Measurements from ENCODE around the gene OCEL1. TPM values are rescaled to one million over a fixed set of nuclear protein-coding genes. Genes with fewer than 3 reads are reported as not detected.
"Not testable (repeated sequence)": the region's sequence is repeated elsewhere in the genome, so short reads cannot be mapped to it uniquely, and the experiment has no call there.

Gene OCEL1
- total RNA-seq, 1 experiment from 2014 or later, result 5.6 TPM

GRCh38 chr19:17184371-17184841 is 41.6 kb upstream of the OCEL1 start:
- no peak overlapping the region for H3K9ac ChIP-seq (ENCODE audit: low read length)
- H3K79me2 ChIP-seq (ENCODE audit: low read length), result no peaks in the 10 kb centered on the region
- CTCF ChIA-PET, result no interaction called here
- DNase-seq (no peak), ATAC-seq (no peak)
- H3K4me2 ChIP-seq (ENCODE audit: low read length), result no peak overlapping the region
- BruUV-seq (replicated peaks), result no TSS peak
- H3K9me3 ChIP-seq (ENCODE audit: low read length), result no peaks in the 10 kb centered on the region
- H3K9me2 ChIP-seq (replicated peaks; ENCODE audit: low read length), result no peaks in the 10 kb centered on the region
- POLR2A ChIA-PET (ENCODE audit: unreplicated experiment), result no interaction called here
- H3K4me1 ChIP-seq (ENCODE audit: insufficient read depth, low read length), result no peaks in the 10 kb centered on the region
- no peak overlapping the region for H3K4me3 ChIP-seq (ENCODE audit: low read length)
- H3K36me3 ChIP-seq (ENCODE audit: low read depth, low read length), result peaks cover 5% of the 10 kb centered on the region
- H3F3A ChIP-seq (ENCODE audit: low read length, unreplicated experiment), result no peaks in the 10 kb centered on the region
- intact Hi-C loops (cut with micrococcal nuclease), result no loop called here
- H4K20me1 ChIP-seq (ENCODE audit: low read length), result no peaks in the 10 kb centered on the region
- H3K27ac ChIP-seq (ENCODE audit: low read length), result no peak overlapping the region
- no peak overlapping the region for H2AFZ ChIP-seq (ENCODE audit: low read length)
- TF ChIP-seq EZH2 (IDR thresholded peaks at IDR 0.05; ENCODE audit: low read length, unreplicated experiment) (no peak), EZH2phosphoT487 (IDR thresholded peaks at IDR 0.05; ENCODE audit: borderline replicate concordance, low read length) (no peak), CTCF (conservative IDR thresholded peaks at IDR 0.05; ENCODE audit: low read depth, low read length) (no peak)
- no peaks in the 10 kb centered on the region for H3K27me3 ChIP-seq (ENCODE audit: low read length)

GRCh38 chr19:17185590-17185989 is 40.4 kb upstream of the OCEL1 start:
- POLR2A ChIA-PET (ENCODE audit: unreplicated experiment), result no interaction called here
- CTCF ChIA-PET, result no interaction called here
- no peak for ATAC-seq
- Histone ChIP-seq H3K9me3 (ENCODE audit: low read length) (no peaks in the 10 kb centered on the region), H3K9ac (ENCODE audit: low read length) (no peak overlapping the region), H3K4me2 (ENCODE audit: low read length) (no peak overlapping the region), H3K4me1 (ENCODE audit: insufficient read depth, low read length) (no peaks in the 10 kb centered on the region), H3K9me2 (replicated peaks; ENCODE audit: low read length) (no peaks in the 10 kb centered on the region), H3K27me3 (ENCODE audit: low read length) (no peaks in the 10 kb centered on the region), H3K4me3 (ENCODE audit: low read length) (no peak overlapping the region), H3K27ac (ENCODE audit: low read length) (no peak overlapping the region), H2AFZ (ENCODE audit: low read length) (no peak overlapping the region), H4K20me1 (ENCODE audit: low read length) (no peaks in the 10 kb centered on the region), H3K79me2 (ENCODE audit: low read length) (no peaks in the 10 kb centered on the region), H3F3A (ENCODE audit: low read length, unreplicated experiment) (no peaks in the 10 kb centered on the region), H3K36me3 (ENCODE audit: low read depth, low read length) (peaks cover 5% of the 10 kb centered on the region)
- intact Hi-C loops (cut with micrococcal nuclease), result no loop called here
- BruUV-seq (replicated peaks), result no TSS peak
- no peak for DNase-seq
- TF ChIP-seq CTCF (conservative IDR thresholded peaks at IDR 0.05; ENCODE audit: low read depth, low read length) (no peak), EZH2 (IDR thresholded peaks at IDR 0.05; ENCODE audit: low read length, unreplicated experiment) (no peak), EZH2phosphoT487 (IDR thresholded peaks at IDR 0.05; ENCODE audit: borderline replicate concordance, low read length) (no peak)

- POLR2A ChIA-PET (ENCODE audit: unreplicated experiment), result not testable (repeated sequence)
These were observed 34.3 kb upstream of the OCEL1 start for GRCh38 chr19:17191736-17192135.

More at GRCh38 chr19:17191736-17192135, 34.3 kb upstream of the OCEL1 start:
- BruUV-seq (replicated peaks); H3K4me1 ChIP-seq (ENCODE audit: insufficient read depth, low read length); H3K4me3 ChIP-seq (ENCODE audit: low read length); H4K20me1 ChIP-seq (ENCODE audit: low read length); H3K79me2 ChIP-seq (ENCODE audit: low read length); H3K9ac ChIP-seq (ENCODE audit: low read length); ATAC-seq; H3K27me3 ChIP-seq (ENCODE audit: low read length); H2AFZ ChIP-seq (ENCODE audit: low read length); H3K9me3 ChIP-seq (ENCODE audit: low read length); H3K27ac ChIP-seq (ENCODE audit: low read length); intact Hi-C loops (cut with micrococcal nuclease); DNase-seq; H3K9me2 ChIP-seq (replicated peaks; ENCODE audit: low read length); H3K4me2 ChIP-seq (ENCODE audit: low read length); CTCF ChIA-PET; H3F3A ChIP-seq (ENCODE audit: low read length, unreplicated experiment): not testable (repeated sequence)
- peaks cover 18% of the 10 kb centered on the region for H3K36me3 ChIP-seq (ENCODE audit: low read depth, low read length)
